K562 (cell line): ENCODE results near the gene IPO7.

Source experiments
- CHD2 ChIP-seq: IDR thresholded peaks from 2 replicates; pipeline ENCODE4 v1.6.1; 2011; ENCODE audit warnings: low read depth, low read length
- E2F5 ChIP-seq: sonication (generic); formaldehyde crosslinking; IDR thresholded peaks from 2 replicates; pipeline ENCODE4 v1.8.0; 2022; ENCODE audit warnings: mild to moderate bottlenecking, missing genetic modification reagents
- PHF20 ChIP-seq: fragments of 450-650 bp; IDR thresholded peaks from 2 replicates; pipeline ENCODE4 v1.6.1; 2018; ENCODE audit not compliant: partially characterized antibody
- SREBF2 ChIP-seq: sonication (generic); formaldehyde crosslinking; IDR thresholded peaks from 2 replicates; pipeline ENCODE4 v1.4.0; 2020; ENCODE audit warnings: mild to moderate bottlenecking, missing genetic modification reagents

- TF ChIP-seq PHF20 (no peak), E2F5 (CRISPR knock-in tag) (no peak), SREBF2 (no peak), CHD2 (no peak)
Measured at GRCh38 chr11:9428706-9429105, 44.3 kb downstream of the IPO7 start.
